Loucy (cell line): ENCODE results near the gene MICAL2.
A peak's percentile ranks its signal among the peaks of the same experiment; 100 is the strongest.

Source experiments
- H2AFZ ChIP-seq: fragments of 200-600 bp; sonication (generic); 2 replicates; pipeline ENCODE4 v1.6.0; 2016; ENCODE audit warnings: antibody characterized with exemption, mild to moderate bottlenecking, low read length, moderate library complexity
- H3F3A ChIP-seq: fragments of 200-600 bp; 2 replicates; pipeline ENCODE4 v1.6.0; 2016; ENCODE audit warnings: antibody characterized with exemption, low read depth, mild to moderate bottlenecking
- H3K27me3 ChIP-seq: fragments of 200-600 bp; sonication (generic); 2 replicates; pipeline ENCODE4 v1.6.1; 2014; ENCODE audit warnings: low read length, mild to moderate bottlenecking; ENCODE audit not compliant: insufficient read depth, poor library complexity, severe bottlenecking
- H3K36me3 ChIP-seq: fragments of 200-600 bp; sonication (generic); 2 replicates; pipeline ENCODE4 v1.6.1; 2016; ENCODE audit warnings: low read length; ENCODE audit not compliant: insufficient read depth
- H3K4me1 ChIP-seq: fragments of 200-600 bp; sonication (generic); 2 replicates; pipeline ENCODE4 v1.5.1; 2014; ENCODE audit warnings: low read length, mild to moderate bottlenecking; ENCODE audit not compliant: insufficient read depth, poor library complexity, severe bottlenecking
- H3K4me2 ChIP-seq: fragments of 200-600 bp; sonication (generic); 2 replicates; pipeline ENCODE4 v1.6.0; 2014; ENCODE audit warnings: antibody characterized with exemption, low read length, low read depth, mild to moderate bottlenecking; ENCODE audit not compliant: poor library complexity, severe bottlenecking
- H3K4me3 ChIP-seq: fragments of 200-600 bp; sonication (generic); 2 replicates; pipeline ENCODE4 v1.5.1; 2014; ENCODE audit warnings: low read length, mild to moderate bottlenecking, mixed read lengths; ENCODE audit not compliant: poor library complexity, severe bottlenecking
- H3K79me2 ChIP-seq: fragments of 200-600 bp; sonication (generic); 2 replicates; pipeline ENCODE4 v1.6.1; 2014; ENCODE audit warnings: low read length; ENCODE audit not compliant: insufficient read depth
- H3K9ac ChIP-seq: fragments of 200-600 bp; sonication (generic); 2 replicates; pipeline ENCODE4 v1.6.0; 2014; ENCODE audit warnings: mild to moderate bottlenecking, low read depth, low read length, moderate library complexity; ENCODE audit not compliant: poor library complexity, severe bottlenecking
- H3K9me2 ChIP-seq: fragments of 200-600 bp; sonication (generic); replicated peaks from 2 replicates; pipeline ENCODE4 v1.6.1; 2016; ENCODE audit warnings: low read depth, low read length, mixed read lengths
- H3K9me3 ChIP-seq: fragments of 200-600 bp; sonication (generic); 2 replicates; pipeline ENCODE4 v1.6.1; 2014; ENCODE audit warnings: mild to moderate bottlenecking, antibody characterized with exemption, low read length, low read depth; ENCODE audit not compliant: insufficient read depth
- H4K20me1 ChIP-seq: fragments of 200-600 bp; sonication (generic); 2 replicates; pipeline ENCODE4 v1.6.0; 2014; ENCODE audit warnings: antibody characterized with exemption, low read length, mild to moderate bottlenecking; ENCODE audit not compliant: insufficient read depth, poor library complexity, severe bottlenecking
- CTCF ChIP-seq: fragments of 200-600 bp; sonication (generic); conservative IDR thresholded peaks from 2 replicates; pipeline ENCODE4 v1.5.1; 2014; ENCODE audit warnings: mild to moderate bottlenecking, antibody characterized with exemption, low read length
- EZH2phosphoT487 ChIP-seq: fragments of 200-600 bp; IDR thresholded peaks from 2 replicates; pipeline ENCODE4 v1.6.1; 2018; ENCODE audit warnings: antibody characterized with exemption, mild to moderate bottlenecking, moderate library complexity, borderline replicate concordance

MICAL2 gene

GRCh38 chr11:12177739-12178338 is 67.4 kb downstream of the MICAL2 start:
- Histone ChIP-seq H2AFZ (no peak overlapping the region), H3K79me2 (no peaks in the 10 kb centered on the region), H3K4me3 (no peak overlapping the region), H3K4me2 (no peak overlapping the region), H3K27me3 (no peaks in the 10 kb centered on the region), H3F3A (no peaks in the 10 kb centered on the region), H4K20me1 (no peaks in the 10 kb centered on the region), H3K9me3 (no peaks in the 10 kb centered on the region), H3K36me3 (no peaks in the 10 kb centered on the region), H3K9me2 (no peaks in the 10 kb centered on the region), H3K4me1 (peaks cover 23% of the 10 kb centered on the region), H3K9ac (no peak overlapping the region)
- TF ChIP-seq EZH2phosphoT487 (no peak), CTCF (no peak)

GRCh38 chr11:12179019-12179418 is 68.6 kb downstream of the MICAL2 start:
- Histone ChIP-seq H3K4me1 (peaks cover 28% of the 10 kb centered on the region), H4K20me1 (no peaks in the 10 kb centered on the region), H2AFZ (peak overlapping the region; percentile 16; the same call in 1 of the 2 replicates), H3K79me2 (no peaks in the 10 kb centered on the region), H3K4me2 (no peak overlapping the region), H3K9me2 (no peaks in the 10 kb centered on the region), H3K36me3 (no peaks in the 10 kb centered on the region), H3K9me3 (no peaks in the 10 kb centered on the region), H3K4me3 (no peak overlapping the region), H3K27me3 (no peaks in the 10 kb centered on the region), H3F3A (no peaks in the 10 kb centered on the region), H3K9ac (no peak overlapping the region)
- TF ChIP-seq CTCF (no peak), EZH2phosphoT487 (no peak)

- no peak overlapping the region for H3K4me2 ChIP-seq
- no peak overlapping the region for H2AFZ ChIP-seq
- no peaks in the 10 kb centered on the region for H3K9me2 ChIP-seq
- no peaks in the 10 kb centered on the region for H3K79me2 ChIP-seq
- H3K27me3 ChIP-seq, result no peaks in the 10 kb centered on the region
- no peaks in the 10 kb centered on the region for H3K9me3 ChIP-seq
- H3F3A ChIP-seq, result no peaks in the 10 kb centered on the region
- no peak overlapping the region for H3K4me3 ChIP-seq
- no peaks in the 10 kb centered on the region for H4K20me1 ChIP-seq
- TF ChIP-seq EZH2phosphoT487 (no peak), CTCF (no peak)
- H3K9ac ChIP-seq, result no peak overlapping the region
- no peaks in the 10 kb centered on the region for H3K36me3 ChIP-seq
- H3K4me1 ChIP-seq, result peaks cover 25% of the 10 kb centered on the region
Measured at GRCh38 chr11:12179531-12179930, 69.1 kb downstream of the MICAL2 start.
